GM21528 (cell line): Measurements from ENCODE around the gene CCDC92.

Source experiments
- ATAC-seq: cut with Tn5 transposase; IDR thresholded peaks from one replicate; pipeline ENCODE4 v1.9.1; 2021; ENCODE audit warnings: mild to moderate bottlenecking, moderate library complexity; ENCODE audit not compliant: unreplicated experiment, low FRiP score

Gene CCDC92

GRCh38 chr12:123894823-123895345 lies 77.7 kb downstream of the CCDC92 start:
- ATAC-seq, result no peak

- no peak for ATAC-seq
Observed at GRCh38 chr12:123893276-123893675, 79.4 kb downstream of the CCDC92 start.

GRCh38 chr12:123892853-123893252 lies 79.8 kb downstream of the CCDC92 start:
- ATAC-seq, result no peak

GRCh38 chr12:123892180-123892559 lies 80.5 kb downstream of the CCDC92 start:
- ATAC-seq, result no peak

- no peak for ATAC-seq
Observed at GRCh38 chr12:123891516-123892179, 81.0 kb downstream of the CCDC92 start.

DNA sequence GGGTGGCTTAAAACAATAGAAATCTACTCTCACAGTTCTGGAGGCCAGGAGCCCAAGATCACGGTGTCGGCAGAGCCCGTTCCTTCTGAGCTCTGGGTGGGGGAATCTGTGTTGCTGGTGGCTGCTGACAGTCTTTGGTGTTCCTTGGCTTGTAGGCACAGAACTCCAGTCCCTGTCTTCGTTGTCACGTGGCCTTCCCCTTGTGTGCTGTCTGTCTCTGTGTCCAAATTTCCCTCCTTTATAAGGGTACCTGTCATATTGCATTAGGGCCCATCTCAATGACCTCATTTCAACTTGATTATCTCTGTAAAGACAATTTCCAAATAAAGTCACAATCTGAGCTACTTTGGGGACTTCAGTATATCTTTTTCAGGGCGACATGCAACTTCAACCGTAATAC lies 81.6 kb downstream of the CCDC92 start:
- no peak for ATAC-seq

- no peak for ATAC-seq
Observed at GRCh38 chr12:123890536-123890902, 82.1 kb downstream of the CCDC92 start.

DNA sequence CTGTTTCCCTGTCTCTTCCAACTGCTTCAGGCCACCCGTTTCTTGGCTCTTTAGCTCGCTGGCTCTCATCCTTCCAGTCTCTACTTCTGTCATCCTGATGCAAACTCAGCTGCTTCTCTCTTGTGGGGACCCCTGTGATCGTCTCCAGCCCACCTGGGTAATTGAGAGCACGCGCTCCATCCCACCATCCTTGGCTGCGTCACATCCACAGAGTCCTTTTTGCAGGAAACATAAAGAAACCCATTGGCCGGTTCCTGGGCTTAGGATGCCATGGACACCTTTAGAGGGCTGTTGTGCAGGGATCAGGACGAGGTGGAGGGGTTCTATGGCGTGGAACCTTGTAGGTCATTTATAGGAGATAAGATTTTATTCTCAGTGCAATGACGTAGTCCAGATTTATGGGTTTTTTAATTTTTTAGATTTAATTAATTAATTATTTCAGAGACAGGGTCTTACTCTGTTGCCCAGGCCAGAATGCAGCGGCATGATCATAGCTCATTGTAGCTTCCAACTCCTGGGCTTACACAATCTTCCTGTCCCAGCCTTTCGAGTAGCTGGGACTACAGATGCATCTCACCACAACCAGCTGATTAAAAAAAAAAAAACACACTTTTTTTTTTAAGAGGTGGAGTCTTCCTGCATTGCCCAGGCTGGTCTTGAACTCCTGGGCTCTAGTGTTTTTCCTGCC lies 82.6 kb downstream of the CCDC92 start:
- ATAC-seq, result no peak

GRCh38 chr12:123888989-123889388 lies 83.6 kb downstream of the CCDC92 start:
- no peak for ATAC-seq

GRCh38 chr12:123886931-123887582 lies 85.6 kb downstream of the CCDC92 start:
- ATAC-seq, result no peak

DNA sequence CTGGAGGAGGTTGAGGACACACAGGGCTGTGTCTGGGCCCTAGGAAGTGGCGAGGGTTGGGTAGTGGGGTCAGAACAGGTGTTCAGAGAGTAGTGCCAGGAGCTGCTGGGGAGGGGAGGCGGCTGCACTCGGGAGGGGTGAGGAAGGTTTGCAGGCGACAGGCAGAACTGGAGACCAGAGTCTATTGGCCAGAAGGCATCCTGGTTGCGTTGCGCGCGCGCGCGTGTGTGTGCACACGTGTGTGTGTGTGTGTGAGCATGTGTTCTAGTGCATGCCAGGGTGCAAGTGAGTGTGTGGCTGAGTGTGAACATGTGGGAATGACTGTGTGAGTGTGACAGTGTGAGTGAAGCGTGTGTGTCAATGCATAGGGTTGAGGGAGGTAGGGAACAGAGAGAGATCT lies 86.4 kb downstream of the CCDC92 start:
- no peak for ATAC-seq
